ENCODE results near the gene FOXK2.

The FOXK2 gene

DNA sequence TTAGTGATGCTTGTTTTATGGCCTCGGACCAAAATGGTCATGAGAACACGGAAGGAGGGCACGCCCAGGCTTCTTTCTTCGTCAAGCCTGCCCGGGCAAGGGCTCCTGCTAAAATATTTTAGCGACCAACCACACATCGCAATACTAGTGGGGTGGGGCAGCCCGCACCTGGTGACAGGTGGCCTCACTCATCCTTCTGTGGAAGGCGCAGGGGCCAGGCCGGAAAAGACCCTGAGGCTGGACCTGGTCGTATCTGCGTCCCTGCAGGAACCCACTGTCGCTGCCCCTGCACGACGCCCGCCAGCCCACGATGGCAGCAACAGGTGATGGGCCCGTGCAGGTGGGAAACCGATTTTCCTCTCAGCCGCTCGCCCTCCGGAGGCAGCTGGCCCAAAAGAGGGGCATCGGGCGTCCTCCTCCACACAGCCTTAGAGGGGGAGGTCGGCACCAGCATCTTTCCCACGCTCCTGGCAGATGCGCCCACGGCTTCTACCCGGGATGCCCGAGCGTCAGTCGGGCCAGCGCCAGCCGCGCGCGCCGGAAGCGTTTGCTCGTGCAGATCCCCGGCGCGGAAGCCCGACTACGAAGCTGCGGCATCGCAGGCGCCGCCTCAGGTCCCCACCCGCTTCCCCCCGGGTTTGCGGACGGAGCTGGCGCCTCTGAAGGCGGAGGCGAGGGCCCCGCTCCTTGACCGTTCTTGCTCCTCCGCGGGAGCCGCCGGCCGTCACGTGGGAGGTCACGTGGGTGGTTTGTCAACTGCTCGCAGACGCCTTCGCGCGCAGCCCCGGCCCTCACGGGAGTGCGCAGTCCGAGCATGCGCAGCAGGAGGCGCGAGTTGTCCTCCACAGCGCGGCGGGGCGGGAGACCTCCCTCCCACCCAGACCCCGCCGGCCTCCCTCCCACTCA lies 22.8 kb upstream of the FOXK2 start:
- peak; percentile 95 for DNase-seq (ENCODE audit: low spot score)
- TF ChIP-seq, protein P1, sequence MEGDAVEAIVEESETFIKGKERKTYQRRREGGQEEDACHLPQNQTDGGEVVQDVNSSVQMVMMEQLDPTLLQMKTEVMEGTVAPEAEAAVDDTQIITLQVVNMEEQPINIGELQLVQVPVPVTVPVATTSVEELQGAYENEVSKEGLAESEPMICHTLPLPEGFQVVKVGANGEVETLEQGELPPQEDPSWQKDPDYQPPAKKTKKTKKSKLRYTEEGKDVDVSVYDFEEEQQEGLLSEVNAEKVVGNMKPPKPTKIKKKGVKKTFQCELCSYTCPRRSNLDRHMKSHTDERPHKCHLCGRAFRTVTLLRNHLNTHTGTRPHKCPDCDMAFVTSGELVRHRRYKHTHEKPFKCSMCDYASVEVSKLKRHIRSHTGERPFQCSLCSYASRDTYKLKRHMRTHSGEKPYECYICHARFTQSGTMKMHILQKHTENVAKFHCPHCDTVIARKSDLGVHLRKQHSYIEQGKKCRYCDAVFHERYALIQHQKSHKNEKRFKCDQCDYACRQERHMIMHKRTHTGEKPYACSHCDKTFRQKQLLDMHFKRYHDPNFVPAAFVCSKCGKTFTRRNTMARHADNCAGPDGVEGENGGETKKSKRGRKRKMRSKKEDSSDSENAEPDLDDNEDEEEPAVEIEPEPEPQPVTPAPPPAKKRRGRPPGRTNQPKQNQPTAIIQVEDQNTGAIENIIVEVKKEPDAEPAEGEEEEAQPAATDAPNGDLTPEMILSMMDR (IDR thresholded peaks at IDR 0.05; ENCODE audit: extremely low read depth, missing control alignments), result no peak

DNA sequence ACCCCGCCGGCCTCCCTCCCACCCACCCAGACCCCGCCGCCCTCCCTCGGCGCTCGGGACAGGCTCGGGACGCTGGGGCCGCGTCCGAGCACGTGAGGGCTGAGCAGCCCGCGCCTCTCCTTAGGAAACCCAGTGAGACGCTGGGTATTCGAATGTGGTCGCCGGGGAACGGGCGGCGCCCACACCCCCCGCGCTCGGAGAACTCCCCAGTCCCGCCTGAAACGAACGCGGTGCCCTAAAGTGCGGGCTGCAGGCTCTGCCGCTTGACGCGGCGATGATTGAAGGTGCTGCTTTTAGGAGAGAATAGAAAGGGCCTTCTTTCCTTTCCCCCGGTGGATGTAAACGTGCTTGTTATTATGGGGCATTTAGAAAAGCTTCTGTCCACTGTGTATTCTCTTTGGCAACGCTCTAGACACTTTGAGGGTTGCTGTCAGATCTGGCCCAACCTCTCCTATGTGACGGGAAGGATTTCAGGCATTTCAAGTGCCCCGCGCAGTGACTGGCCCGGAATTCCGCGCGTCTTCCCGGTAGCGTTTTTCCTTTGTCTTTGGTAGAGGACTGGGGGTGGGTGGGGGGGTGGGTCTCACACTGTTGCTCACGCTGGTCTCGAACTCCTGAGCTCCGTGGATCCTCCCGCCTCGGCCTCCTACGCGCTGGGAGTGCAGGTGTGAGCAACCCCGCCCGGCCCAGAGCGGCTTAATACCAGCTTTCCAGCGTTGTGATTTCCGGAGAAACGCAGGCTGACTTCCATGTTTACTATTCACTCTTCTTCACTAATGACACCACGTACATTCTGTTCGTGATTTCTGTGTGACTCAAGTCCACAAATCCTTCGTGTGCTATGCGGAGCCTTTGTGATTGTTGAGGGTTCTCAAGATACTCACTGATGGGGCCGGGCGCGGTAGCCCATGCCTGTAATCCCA lies 21.8 kb upstream of the FOXK2 start:
- TF ChIP-seq, protein P1 (IDR thresholded peaks at IDR 0.05; ENCODE audit: extremely low read depth, missing control alignments), result no peak
- peak; percentile 60 for DNase-seq (ENCODE audit: low spot score)

DNA sequence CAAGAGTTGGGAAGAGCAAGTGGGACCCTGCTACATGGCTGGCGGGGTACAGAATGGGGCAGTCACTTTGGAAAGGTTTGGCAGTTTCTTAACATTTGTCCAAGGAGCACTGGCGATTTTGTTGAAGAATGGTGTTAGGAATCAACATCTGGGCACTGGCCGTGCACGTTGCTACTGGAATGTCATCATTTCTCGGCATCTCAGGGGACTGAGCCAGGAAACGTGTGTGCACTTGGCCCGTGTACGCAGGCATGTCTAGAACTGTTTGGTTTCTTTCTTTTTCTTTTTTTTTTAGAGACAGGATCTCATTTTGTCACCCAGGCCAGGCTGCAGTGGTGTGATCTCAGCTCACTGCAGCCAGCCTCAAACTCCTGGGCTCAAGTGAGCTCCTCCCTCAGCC lies 17.3 kb upstream of the FOXK2 start:
- DNase-seq (ENCODE audit: low spot score), result no peak
- TF ChIP-seq, protein P1 (IDR thresholded peaks at IDR 0.05; ENCODE audit: extremely low read depth, missing control alignments), result no peak

DNA sequence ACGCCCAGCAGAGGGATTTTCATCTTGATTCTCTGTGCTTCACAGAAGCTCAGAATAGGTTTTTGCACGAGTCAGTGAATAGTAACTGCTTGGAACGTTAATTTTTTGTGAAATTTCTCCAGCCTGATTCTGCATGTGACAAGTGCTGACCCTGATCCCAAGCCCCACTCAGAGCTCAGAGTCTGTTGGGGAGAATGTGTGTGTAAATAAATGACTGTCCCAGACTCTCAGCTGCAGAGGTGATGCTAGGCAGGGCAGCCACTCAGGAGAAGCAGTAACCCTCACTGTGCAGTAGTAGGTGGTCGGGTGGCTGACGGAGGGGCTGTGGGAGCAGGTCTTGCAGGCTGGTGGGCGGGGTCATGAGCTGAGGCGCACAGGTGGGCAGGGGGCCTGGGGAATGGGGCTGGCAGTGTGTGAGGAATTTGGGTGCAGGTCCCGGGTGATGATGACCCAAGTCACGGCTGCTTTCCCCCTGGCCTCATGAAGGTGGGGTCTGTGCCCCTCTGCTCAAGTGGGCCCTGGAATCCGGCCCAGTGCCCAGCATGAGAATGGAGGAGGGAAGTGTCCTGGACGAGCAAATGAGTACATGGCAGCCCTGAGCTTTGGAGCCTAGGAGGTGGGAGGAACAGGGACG lies 16.3 kb upstream of the FOXK2 start:
- DNase-seq (ENCODE audit: low spot score), result no peak
- TF ChIP-seq, protein P1 (IDR thresholded peaks at IDR 0.05; ENCODE audit: extremely low read depth, missing control alignments), result no peak

DNA sequence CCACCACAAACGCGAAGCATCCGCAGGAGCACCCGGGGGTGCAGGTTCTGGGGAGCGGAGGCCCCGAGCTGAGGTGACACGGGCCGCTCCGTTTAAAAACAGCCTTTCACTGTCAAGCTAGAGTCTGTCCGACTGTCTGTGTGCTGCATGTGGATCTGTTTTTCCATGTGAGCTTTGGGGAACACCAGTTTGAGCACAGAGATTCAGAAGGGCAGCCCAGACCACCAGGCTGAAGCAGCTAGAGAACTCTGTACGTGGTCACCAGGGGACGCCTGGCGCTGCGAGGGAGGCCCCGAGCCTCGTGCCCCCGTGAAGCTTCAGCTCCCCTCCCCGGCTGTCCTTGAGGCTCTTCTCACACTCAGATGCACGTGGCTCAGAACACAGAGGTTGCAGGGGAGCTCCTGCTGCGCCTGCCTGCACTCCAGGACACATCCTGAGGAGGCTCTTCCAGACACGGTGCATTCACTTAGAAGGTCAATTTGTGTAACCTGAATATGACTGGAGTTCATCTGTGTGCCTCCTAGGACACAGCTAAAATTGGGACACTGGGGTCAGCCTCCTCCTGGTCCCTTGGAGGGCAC lies 15.7 kb upstream of the FOXK2 start:
- DNase-seq (ENCODE audit: low spot score), result no peak
- TF ChIP-seq, protein P1 (IDR thresholded peaks at IDR 0.05; ENCODE audit: extremely low read depth, missing control alignments), result no peak

DNA sequence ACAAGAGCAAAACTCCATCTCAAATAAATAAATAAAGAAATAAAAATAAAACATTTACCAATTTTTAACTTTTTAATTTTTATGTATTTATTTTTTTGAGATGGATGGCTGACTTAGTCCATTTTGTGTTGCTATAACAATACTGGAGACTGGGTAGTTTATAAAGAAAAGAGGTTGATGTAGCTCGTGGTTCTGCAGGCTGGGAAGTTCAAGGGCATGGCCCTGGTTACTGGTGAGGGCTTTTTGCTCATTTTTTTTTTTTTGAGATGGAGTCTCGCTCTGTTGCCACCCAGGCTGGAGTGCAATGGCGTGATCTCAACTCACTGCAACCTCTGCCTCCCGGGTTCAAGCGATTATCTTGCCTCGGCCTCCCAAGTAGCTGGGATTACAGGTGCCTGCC lies 14.2 kb upstream of the FOXK2 start:
- TF ChIP-seq, protein P1 (IDR thresholded peaks at IDR 0.05; ENCODE audit: extremely low read depth, missing control alignments), result no peak
- DNase-seq (ENCODE audit: low spot score), result no peak

DNA sequence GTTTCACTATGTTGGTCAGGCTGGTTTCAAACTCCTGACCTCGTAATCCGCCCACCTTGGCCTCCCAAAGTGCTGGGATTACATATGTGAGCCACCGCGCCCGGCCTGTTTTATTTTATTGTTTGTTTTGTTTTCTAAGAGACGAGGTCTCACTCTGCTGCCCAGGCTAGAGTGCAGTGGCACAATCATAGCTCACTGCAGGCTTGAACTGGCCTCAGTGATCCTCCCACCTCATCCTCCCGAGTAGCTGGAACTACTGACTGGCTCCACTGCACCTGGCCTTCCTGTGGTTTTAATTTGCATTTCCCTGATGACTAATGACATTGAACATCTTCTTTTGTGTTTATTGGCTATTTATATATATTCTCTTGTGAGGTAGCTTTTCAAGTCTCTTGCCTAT lies 13.1 kb upstream of the FOXK2 start:
- peak; percentile 61 for DNase-seq (ENCODE audit: low spot score)

All from GM20000 (cell line).